GM04503 (cell line): Measurements from ENCODE around the gene PDE4D.

ENCODE experiments used
- DNase-seq: peaks from one replicate; pipeline ENCODE4 v3.0.0-alpha.2; 2012; ENCODE audit warnings: low read depth

The PDE4D gene

DNA sequence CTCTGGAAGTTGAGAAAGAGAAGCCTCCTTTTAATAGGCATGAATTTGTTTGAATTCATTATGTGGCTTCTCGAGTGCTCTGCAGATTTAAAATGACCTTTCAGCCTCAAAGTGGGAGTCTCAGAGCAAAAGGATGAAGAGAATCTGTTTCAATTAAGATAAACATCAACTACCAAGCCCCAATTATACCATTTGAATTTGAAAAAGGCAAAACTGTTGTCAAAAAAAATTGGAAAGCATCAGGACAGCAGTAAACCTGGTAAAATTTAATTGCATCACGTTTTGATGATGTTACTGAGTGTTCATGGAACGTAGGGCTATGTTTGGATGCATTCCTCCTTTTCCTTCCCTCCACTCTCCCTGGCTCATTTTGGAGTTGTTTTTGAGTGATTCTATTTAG, 637.2 kb downstream of the PDE4D start:
- DNase-seq, result no peak

DNA sequence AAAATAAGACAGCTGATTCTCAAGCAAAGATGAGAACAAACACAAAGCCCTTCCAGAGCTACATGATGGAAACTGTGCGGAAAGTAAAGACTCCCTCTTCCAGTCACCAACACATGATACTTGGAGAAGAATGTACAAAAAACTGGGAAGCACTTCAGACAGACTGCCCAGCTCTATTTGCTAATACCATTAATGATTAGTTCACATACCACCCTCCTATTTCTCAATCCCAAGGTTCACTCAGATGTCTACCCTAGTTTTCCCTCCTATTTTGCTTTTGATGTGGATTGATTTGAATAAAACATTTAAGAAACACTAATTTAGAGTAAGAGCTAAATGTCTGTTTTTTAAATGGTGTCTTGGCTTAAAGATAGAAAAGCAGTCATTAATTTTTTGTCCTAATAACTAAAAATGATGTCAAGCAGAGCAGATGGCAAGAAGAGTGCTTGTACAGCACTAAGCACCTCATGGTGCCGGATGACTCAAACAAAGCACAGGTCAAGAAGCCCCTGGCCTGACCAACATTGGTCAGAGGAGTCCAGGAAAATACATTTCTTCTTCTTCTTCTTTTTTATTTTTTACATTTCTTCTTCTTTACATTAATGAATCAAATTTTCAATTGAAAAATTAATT, 639.4 kb downstream of the PDE4D start:
- DNase-seq, result no peak

DNA sequence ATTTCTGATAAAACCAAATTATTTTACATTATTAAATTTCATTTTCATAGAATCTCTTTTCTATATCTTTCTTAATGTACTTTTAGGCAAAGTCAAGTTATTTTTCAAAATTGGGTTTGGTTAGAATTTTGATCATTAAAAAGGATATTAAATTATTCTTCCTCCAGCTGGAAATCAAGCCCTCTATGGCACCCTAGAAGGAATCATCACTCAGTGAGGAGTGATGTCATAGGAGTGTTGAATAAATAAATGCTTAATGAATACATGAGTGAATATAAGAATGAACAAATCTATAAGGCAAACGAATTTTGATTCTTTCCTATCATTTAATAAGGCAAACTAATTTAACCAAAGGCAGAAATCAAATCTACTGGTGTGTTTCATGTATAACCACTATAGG, 639.9 kb downstream of the PDE4D start:
- no peak for DNase-seq

DNA sequence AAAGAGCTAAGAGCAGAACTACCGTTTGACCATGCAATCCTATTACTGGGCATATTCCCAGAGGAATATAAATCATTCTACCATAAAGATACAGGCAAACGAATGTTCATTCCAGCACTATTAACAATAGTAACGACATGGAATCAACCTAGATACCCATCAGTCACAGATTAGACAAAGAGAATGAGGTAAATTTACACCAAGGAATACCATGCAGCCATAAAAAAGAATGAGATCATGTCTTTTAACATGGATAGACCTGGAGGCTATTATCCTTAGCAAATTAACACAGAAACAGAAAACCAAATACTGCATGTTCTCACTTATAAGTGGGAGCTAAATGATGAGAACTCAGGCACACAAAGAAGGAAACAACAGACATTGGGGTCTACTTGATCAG, 641.9 kb downstream of the PDE4D start:
- no peak for DNase-seq

DNA sequence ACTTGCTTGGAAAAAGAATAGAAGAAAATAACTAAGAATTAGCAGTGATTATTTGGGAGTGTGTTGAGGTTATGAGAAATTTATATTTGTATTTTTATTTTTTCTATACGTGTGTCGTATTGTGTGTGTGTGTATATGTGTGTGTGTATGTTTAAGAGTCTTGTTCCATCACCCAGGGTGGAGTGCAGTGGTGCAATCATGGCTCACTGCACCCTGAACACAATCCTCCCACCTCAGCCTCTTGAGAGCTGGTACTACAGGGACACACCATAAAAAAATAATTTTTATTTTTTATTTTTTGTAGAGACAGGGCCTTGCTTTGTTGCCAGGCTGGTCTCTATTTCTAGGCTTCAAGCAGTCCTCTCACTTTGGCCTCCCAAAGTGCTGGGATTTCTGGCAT, 643.8 kb downstream of the PDE4D start:
- DNase-seq, result no peak

DNA sequence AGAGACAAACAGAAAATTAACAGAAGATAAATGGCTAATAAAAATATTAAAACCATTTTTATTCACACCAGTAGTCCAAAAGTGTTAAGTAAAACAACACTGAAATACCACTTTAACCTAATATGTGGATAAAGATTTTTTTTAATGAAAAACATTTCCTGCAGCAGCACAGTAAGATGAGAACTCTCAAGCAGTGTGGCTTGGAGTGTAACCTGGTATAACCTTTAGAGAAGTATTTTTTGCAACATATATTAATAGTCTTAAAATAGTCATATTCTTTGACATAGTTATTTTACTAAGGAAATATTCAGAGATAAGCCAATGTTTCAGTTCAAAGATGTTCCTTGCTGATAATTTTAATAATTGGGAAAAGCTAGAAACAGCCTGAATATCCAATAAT, 644.4 kb downstream of the PDE4D start:
- no peak for DNase-seq

DNA sequence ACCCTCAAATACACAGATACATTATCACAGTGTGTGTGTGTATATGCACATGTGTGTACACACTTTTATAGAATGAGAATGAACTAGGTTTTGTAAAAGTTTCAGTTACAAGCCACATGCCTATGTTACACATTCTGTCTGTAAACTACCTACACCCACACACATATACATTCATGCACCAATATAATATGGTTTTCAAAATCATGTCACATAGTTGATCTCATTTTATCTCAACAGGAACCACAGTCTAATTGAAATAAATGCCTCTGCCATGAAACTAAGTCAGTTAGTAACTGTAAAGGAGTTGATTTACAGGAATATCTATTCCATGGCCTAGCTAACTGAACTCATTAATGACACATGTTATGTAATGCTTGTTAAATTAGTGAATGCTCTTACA, 646.6 kb downstream of the PDE4D start:
- no peak for DNase-seq

DNA sequence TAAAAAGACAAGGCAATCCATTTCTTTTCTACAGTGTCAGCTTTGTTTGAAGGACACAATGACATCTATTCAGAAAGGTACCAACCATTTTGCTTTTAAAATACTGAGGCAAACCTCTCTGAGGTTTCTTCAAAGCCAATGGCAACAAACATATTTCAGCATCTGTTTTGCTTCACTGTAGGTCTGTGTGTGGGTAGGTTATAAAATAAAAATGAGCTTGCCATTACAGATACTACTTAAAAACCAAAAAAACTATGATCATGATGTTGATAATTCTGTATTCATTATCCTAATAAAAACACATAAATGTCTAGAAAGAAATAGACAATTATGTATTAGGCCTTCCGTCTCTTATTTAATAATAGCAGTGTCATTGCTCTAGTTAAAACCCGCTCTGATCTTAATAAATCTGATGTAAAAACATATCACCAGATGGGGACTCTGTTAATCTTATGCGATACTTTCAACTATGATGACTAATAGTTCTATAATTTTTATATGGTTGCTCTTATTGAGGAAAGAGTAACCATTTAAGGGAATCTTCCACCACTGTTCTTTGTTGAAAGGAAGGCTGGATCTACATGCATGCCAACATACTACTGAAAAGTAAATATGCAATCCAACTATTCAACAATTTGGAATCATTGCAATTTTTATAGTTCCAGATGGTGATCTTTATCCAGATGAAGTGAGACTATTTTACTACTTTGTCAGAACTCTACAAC, 647.2 kb downstream of the PDE4D start:
- DNase-seq, result no peak

DNA sequence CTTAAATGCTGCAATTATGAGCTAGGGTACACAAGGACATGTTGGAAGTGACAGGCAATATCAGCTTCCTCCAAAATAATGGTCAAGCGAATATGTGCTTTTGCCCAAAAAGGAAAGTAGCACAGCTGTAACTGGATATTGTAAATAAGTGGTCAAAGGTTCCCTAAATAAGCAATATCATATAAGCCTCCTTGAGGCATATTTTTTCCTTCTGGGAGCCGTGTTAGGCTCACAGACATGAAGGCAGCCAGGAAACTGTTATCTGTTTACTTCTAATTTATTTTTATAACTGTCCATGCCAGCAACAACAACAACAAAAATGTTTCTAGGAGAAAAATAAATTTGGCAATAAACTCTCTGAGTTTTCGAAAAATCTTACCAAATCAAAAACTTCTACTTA, 648.3 kb downstream of the PDE4D start:
- no peak for DNase-seq

DNA sequence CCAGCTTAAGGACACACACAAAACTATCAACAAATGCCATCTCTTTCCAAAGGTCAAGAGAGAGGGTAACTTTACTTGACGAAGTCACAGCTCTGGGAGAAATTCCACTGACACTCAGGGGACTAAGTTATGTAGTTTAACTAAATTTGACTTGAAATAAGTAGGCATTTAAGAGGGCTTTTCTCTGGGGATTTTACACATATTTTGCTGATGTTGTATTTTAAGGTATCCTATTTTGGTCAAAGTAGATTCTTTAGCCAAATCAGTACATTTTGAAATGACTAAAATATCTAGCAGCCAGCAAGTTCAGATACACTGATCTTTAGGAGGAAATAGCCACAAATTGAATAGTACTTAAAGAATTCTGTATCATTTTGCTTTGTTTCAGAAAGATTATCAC, 652.0 kb downstream of the PDE4D start:
- no peak for DNase-seq

DNA sequence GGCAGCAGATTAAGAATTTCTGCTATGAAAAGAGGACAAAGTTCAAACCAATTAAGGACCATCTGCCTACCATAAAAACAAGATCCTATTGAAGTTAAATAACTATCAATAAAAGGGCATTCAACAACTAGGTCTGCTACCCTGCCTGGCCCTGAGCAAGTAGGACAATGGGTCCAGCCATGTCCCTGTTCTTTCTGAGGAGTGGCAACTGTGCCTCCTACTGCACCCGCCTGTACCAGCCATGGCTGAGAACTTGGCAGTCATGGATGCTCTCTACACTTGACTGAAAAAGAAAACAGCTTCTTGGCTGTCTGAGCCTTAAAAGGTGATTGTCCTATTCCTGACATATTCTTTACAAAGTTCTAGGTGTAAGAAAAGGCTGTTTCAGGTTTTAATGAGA, 652.4 kb downstream of the PDE4D start:
- no peak for DNase-seq

DNA sequence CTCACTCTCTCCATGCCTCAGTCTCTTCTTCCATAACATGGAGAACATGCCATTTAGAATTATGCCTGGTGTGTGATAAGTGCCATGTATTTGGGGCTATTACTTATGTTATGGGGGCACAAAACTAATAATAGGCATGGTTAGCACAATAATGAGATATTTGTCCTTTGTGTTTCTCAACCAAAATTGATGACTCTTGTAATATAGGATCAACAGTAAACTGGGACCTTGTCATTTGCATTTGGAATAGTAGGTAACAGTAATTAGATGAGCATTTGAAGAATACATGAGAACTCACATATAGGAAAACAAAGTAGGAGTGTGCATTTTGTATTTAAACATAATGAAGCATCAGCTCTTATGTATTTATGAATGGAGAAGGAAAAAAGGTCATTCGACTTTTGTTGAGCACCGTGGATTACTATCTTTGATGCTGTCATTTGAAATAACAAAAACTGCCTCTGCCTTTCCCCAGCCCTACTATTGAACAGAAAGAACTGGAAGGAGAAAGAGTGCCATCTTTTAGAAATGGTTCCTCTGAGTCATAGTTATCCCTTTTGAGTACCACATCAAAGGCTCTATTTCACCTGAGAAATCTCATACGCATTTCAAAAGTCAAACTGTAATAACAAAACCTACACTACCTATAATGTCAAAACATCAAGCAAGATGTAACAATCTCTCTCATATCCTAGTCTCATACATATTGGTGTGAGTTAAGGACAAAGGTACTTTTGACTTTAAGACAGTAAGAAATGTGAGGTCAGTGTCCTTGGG, 655.2 kb downstream of the PDE4D start:
- no peak for DNase-seq

DNA sequence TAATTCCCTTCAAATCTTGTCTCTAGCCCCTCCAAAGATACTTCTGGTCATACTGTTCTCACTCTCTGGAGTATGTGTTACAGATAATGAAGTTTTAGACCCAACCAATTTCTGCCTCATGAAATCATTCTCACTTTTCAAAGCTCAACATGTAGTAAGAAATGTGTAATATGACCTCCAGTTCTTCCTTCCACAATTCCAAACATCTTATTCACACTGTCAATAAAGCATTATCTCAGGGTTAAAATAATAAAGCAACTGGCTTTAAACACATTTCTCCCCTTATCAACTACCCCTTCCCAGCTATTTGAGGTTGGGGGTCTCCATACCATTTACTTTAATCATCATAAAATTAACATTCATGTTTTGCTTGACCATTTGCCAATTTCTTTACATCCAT, 656.5 kb downstream of the PDE4D start:
- no peak for DNase-seq

DNA sequence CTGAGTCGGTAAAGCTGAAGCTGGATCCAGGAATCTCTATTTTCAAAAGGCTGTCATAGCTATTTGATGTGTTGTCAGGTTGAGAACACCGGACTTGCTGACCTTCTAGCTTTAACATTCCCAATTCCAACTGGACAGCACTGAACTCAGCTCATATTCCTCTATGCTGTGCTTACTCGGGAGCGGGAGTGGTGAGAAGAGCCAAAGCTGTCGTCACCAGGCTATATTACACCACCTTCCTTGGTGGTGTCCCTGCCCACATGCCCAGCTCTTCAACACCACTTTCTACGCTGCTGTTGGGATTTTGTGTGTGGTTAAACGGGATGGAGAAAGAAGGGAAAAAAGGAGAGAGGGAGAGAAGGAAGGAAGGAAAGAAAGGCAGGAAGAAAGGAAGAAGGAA, 657.1 kb downstream of the PDE4D start:
- no peak for DNase-seq

DNA sequence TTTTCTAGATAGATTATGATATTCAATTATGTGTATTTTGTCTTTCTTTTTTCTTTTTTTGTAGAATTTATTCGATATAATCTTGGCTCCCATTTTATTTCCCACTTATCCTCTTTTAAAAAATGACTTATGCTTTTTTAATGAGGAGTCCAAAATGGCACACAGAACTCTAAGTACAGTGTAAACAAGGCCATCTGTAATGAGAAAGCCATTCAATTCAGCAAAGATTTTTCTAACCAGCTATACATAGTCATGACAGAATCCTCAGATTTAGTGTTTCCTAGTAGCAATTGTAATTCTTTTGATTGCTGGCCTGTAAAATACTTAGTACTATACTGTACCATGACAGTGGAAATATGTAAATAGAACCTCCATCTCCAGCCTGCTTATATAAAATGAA, 659.3 kb downstream of the PDE4D start:
- no peak for DNase-seq

DNA sequence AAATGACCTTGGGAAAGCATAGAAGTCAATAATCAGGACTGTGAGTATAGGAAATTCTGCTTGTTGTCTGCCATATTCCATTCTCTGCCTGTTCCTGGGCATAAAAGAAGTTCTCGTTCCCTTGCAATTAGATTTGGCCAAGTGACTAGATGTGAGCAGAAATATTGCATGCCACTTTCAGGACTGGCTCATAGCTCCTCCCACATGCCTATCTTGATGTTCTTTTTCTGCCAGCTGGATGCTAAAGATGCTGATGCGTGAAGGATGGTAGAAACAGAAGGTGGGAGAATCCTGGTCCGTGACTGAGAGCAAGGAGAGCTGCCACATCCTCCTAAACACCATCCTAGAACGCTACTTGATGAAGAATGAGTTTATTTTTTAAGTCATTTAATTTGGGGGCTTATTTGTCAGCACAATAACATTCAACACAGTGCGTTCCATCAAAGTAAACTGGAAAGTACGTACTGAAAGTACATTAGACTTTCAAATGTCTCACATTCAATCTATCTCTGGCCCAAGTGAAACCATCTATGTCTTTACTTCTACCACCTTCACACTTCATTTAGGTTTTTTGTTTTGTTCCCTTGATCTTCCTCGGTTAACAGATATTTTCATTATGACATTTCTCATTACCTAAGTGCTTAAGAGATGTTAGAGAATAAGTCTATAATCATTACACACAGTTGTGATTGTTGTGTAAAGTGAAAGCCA, 662.1 kb downstream of the PDE4D start:
- DNase-seq, result no peak

DNA sequence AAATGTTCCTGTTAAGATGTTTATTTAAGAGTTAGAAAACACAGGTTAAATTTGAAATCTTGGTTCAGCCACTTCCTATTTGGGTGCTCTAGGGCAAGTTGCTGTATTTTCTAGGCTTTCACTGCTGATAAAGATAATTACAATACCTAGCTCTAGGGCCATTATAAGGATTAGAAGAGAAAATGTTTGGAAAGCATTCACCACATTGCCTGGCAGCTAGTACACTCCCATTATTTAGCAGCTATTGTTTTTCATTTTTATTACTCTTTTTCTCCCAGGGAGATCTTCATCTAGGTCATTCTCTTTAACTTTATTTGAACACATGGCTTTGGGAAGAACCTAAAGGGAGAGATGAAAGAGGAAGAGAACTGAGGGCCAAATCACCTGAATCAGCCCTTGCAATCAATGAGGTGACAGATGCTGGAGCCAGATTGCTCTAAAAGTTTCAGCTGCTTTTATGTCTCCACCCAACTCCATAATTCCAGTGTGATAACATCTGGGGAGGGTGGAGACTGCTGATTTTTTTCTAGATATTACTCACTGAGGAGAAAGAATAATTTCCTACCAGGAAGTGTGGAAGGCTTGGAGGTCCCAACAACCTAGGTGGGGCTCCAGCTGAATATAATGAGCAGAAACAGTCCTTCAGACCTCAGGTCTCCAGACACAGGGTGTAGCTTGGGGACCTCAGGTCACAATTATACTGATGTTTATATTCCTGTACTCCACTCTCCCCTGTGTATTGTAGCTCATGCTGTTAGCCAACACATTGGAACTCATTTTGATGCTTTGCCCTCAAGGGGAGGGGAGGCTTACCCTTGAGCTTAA, 670.6 kb downstream of the PDE4D start:
- no peak for DNase-seq

DNA sequence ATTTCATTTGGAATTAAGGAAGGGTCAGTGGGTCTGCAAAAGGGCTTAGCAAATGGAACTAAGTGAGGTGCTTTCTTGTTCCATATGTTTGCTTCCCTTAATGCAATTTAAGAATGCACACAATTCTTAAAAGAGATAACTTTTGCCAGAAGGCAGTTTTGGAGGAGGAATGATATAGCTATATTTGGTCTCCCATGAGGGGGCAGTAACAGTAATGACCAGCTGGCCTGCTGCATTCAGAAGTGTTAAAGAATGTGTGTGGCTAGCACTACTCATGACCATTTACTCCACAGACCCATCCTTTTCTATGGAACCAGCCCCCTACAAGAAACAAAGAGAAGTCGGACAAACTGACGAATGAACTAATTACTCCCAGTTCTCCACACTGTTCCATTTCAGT, 671.8 kb downstream of the PDE4D start:
- no peak for DNase-seq

DNA sequence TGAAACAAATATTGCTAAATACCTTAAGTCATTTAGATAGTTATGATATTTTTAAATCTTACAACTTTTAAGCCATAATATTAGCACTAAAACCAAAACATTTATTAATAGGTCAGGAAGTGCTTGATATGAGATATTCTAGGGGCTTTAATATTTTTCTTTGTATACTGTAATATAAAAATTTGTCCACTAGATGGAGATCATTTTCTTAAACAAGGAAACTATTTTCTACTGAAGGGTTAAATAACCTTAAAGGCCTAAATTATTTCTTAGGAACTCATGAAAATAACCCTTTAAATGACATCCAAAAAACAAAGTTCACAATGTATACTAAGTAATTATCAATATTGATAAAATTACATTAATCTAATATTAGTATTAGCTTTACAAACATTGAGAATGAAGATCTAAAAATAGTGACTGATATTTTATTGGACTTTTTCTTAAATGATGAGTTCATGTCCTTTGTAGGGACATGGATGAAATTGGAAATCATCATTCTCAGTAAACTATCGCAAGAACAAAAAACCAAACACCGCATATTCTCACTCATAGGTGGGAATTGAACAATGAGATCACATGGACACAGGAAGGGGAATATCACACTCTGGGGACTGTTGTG, 675.0 kb downstream of the PDE4D start:
- DNase-seq, result no peak

DNA sequence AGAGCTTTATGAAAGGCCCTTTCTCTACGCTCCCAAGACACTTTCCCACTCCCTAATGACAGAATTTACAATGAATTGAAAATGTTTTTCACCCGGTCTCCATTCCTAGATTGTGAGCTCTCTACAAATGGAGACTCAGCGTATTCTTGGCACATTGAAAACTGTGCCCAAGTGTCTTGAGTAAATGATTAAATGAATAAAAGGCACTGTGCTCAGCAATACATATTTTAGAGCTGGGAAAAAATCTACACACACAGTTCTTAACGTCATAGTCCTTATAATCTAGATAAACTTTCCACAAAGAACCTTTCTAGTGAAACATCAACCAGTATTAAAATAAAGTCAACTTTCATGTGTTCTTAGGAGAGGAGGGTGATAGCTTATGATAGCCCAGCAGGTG, 676.7 kb downstream of the PDE4D start:
- DNase-seq, result no peak

DNA sequence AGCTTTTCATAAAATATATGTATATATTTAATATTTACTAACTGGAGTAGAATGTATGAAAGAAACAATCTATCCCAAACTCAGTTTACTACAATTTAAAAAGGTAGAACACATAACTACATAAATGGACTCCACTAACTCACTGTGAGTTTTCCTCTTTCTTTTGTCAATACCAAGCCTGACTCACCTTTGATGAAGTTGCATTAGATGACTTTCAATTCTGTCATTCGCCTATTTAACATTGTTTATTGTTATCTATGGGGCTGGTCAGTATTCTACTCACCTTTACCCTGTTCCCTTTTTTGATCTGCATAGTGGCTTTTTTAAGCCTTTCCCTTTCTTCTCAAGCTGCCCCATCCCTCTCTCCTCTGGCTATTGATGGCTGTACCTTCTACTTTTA, 680.9 kb downstream of the PDE4D start:
- no peak for DNase-seq
